Activated CD8-positive, alpha-beta memory T cell treated with anti-CD3 and anti-CD28 coated beads, Interleukin-2, amount 10 ng/mL, durations not matched to agents 7 days and 5 days (primary cell): ENCODE data around the gene NCKAP5. TPM values are rescaled to one million over a fixed set of nuclear protein-coding genes. Genes with fewer than 3 reads are reported as not detected.
"Not testable (repeated sequence)": the region's sequence is repeated elsewhere in the genome, so short reads cannot be mapped to it uniquely, and the experiment has no call there.

Experiments used
- ATAC-seq: fragments of 150-1000 bp; cut with Tn5 transposase; one replicate; pipeline ENCODE4 v1.10.0; 2021; ENCODE audit warnings: moderate library complexity
- CTCF ChIA-PET: fragments of 350-600 bp; sonication (Branson Sonifier 250); formaldehyde crosslinking; loops from one replicate; lab custom pipeline; 2021; ENCODE audit warnings: antibody characterized with exemption; lab: Charles Lee
- DNase-seq: peaks from one replicate; pipeline ENCODE4 v3.0.0-alpha.2; 2020
- H3K27ac Mint-ChIP-seq: one replicate; pipeline ENCODE4 v1.8.0; 2021; ENCODE audit warnings: mild to moderate bottlenecking, mixed read lengths
- H3K27me3 Mint-ChIP-seq: one replicate; pipeline ENCODE4 v1.8.0; 2021; ENCODE audit warnings: mixed read lengths
- H3K36me3 Mint-ChIP-seq: one replicate; pipeline ENCODE4 v1.8.0; 2021; ENCODE audit warnings: mild to moderate bottlenecking, mixed read lengths
- H3K4me1 Mint-ChIP-seq: one replicate; pipeline ENCODE4 v1.8.0; 2021; ENCODE audit warnings: mixed read lengths
- H3K4me3 Mint-ChIP-seq: one replicate; pipeline ENCODE4 v1.8.0; 2021; ENCODE audit warnings: mild to moderate bottlenecking, moderate library complexity, mixed read lengths
- H3K9me3 Mint-ChIP-seq: one replicate; pipeline ENCODE4 v1.8.0; 2022; ENCODE audit warnings: low read depth, mixed read lengths
- total RNA-seq, 2 experiments: library from RNA; stranded (reverse); gene quantifications; one replicate each; pipeline ENCODE4 v1.2.3, GENCODE V29; 2021

Gene NCKAP5
- total RNA-seq, 2 experiments from 2014 or later: not detected

DNA sequence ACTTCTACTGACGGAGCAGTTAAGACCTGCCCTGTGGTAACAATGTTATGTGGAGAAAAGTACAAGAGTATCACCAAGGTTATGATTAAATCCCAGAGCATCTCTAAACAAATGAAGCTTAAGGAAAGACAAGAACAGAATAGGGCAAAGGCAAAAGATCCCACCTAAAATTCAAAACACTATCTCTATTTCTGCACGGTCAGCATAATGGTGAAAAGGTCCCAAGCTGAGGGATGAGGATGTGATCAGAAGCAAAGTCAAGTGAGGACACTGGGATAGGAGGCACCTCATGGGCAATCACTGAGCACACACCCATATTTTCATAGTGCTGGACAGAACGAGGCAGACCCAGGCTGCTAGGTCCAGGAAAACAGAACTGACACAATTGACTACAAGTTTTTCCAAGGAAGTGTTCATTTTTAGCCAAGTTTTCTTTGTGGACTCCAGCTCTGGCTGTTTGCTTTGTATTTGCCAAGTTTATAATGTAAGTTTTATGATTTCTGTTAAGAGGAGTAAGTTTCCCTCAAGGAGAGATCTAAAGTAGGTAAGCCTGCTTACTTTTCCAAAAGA is 77.8 kb downstream of the NCKAP5 start:
- DNase-seq: no peak
- Mint-ChIP-seq H3K27ac (no peak overlapping the region), H3K27me3 (no peaks in the 10 kb centered on the region), H3K36me3 (no peaks in the 10 kb centered on the region), H3K4me3 (no peak overlapping the region), H3K4me1 (no peaks in the 10 kb centered on the region), H3K9me3 (no peaks in the 10 kb centered on the region)
- CTCF ChIA-PET: no interaction called here
- no peak for ATAC-seq

DNA sequence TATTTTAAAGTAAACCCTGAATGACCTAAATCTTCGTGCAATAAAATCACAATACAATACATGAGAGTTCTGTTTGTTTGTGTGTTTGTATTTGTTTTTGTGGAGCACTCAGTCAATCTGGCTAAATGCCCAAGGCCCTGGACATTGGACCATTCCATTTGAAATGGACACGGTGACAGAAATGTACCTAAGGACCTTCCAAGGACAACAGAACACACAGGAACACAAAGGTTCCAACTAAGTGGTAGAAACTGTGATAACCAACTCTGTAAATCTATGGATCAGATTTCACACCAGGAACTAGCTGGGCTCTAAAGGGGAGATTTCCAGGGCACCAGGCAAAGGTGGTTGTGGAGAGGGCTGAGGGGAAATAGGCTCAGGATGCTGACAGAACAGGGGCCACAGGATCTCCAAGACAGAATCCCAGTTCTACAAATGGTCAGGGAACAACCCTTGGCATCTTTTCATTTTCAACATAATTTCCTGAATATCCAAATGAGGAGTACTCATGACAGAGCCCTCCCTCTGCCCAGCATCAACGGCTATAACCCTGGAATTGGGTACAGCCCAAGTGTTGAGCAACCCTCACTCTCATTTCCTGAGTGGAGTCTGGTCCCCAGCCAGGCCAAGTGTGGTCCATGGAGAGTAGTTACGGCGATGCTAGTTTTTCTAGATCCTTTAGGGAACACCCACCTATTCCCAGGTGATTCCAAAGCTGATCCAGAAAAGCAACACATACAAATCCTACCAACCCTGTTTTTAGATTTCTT is 78.4 kb downstream of the NCKAP5 start:
- H3K9me3 Mint-ChIP-seq: no peaks in the 10 kb centered on the region
- H3K4me1 Mint-ChIP-seq: no peaks in the 10 kb centered on the region
- H3K4me3 Mint-ChIP-seq: no peak overlapping the region
- no peak overlapping the region for H3K27ac Mint-ChIP-seq
- DNase-seq: no peak
- H3K36me3 Mint-ChIP-seq: no peaks in the 10 kb centered on the region
- H3K27me3 Mint-ChIP-seq: no peaks in the 10 kb centered on the region
- CTCF ChIA-PET: no interaction called here
- ATAC-seq: no peak

DNA sequence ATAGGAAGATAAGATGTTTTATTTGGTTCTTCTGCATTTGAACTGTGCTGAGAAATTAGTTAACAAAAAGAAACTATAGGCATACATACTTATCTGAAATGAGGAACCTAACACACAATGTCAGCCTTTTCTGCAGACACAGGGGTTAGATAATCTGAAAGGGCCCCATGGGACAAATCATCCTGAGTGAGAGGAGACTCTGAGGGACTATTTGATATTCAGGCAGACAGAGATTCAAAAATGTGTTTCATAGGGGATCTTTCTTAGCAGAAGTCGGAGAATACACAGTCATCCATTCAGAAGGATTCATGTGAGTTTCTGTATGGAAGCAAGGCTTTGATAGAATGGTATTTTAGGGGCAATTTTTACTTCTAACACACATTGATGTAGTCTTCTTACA is 79.1 kb downstream of the NCKAP5 start:
- ATAC-seq (no peak), DNase-seq (no peak)
- Mint-ChIP-seq H3K36me3 (no peaks in the 10 kb centered on the region), H3K9me3 (no peaks in the 10 kb centered on the region), H3K27me3 (no peaks in the 10 kb centered on the region), H3K4me3 (no peak overlapping the region), H3K4me1 (no peaks in the 10 kb centered on the region), H3K27ac (no peak overlapping the region)
- CTCF ChIA-PET: no interaction called here

DNA sequence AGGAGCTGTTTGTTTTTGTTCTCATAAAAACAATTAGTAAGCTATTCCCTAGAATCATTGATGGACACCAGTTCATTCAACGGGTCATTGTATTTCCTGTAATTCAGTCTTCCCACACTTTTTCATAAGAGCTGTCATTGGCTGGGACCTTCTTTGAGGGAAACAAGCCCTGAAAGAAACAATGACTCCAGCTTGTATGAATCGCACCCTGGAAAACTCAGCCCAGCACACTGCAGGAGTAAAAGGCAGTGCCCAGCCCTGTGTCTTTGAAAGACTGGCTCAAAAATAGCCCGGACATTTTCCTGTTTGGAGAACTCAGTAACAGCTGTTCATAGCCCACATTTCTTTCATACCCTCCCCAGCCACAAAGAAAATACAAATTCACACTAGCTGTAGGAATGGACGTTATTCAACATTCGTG is 81.5 kb downstream of the NCKAP5 start:
- DNase-seq (no peak), ATAC-seq (no peak)
- no peaks in the 10 kb centered on the region for H3K36me3 Mint-ChIP-seq
- H3K27ac Mint-ChIP-seq: no peak overlapping the region
- H3K27me3 Mint-ChIP-seq: no peaks in the 10 kb centered on the region
- CTCF ChIA-PET: no interaction called here
- H3K4me3 Mint-ChIP-seq: no peak overlapping the region
- no peaks in the 10 kb centered on the region for H3K4me1 Mint-ChIP-seq
- no peaks in the 10 kb centered on the region for H3K9me3 Mint-ChIP-seq

DNA sequence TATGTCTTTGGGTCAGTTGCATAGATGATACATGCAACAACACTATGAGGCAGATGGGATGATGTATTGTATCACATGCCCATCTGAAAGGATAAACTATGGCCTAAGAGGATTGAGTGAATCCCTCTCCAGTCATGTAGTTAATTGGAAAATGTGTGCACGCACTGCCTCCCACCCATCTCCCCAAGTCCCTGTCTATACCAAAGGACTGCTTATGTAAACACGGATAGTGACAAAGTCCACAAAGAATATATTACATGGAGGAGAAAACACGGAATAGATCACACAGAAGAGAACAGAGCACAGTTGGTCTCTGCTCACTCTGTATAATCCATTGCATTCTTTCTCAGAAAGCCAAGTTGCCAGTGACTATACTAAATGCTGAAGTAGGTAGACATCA is 82.4 kb downstream of the NCKAP5 start:
- no peak overlapping the region for H3K27ac Mint-ChIP-seq
- no peaks in the 10 kb centered on the region for H3K36me3 Mint-ChIP-seq
- H3K4me1 Mint-ChIP-seq: no peaks in the 10 kb centered on the region
- DNase-seq (no peak), ATAC-seq (no peak)
- H3K27me3 Mint-ChIP-seq: no peaks in the 10 kb centered on the region
- no peaks in the 10 kb centered on the region for H3K9me3 Mint-ChIP-seq
- H3K4me3 Mint-ChIP-seq: no peak overlapping the region
- CTCF ChIA-PET: no interaction called here

DNA sequence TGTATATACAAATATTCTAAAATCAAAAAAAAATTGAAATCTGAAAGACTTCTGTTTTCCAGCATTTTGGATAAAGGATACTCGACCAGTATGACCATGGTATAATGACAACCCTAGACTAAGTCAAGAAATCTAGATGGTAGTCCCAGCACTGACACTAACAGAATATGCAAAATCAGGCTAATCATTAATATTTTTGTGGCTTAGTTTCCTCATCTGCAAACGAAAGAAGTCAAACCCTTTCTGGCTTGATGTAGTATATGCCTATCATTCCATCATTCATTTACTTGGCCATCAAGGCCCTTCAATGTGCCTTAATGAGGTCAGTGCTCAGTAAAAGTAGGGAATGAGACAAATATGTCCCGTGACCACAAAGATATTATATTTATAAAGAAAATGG is 83.5 kb downstream of the NCKAP5 start:
- no peaks in the 10 kb centered on the region for H3K36me3 Mint-ChIP-seq
- H3K9me3 Mint-ChIP-seq: no peaks in the 10 kb centered on the region
- no peak overlapping the region for H3K4me3 Mint-ChIP-seq
- CTCF ChIA-PET: no interaction called here
- H3K4me1 Mint-ChIP-seq: no peaks in the 10 kb centered on the region
- H3K27ac Mint-ChIP-seq: no peak overlapping the region
- DNase-seq (no peak), ATAC-seq (no peak)
- no peaks in the 10 kb centered on the region for H3K27me3 Mint-ChIP-seq

DNA sequence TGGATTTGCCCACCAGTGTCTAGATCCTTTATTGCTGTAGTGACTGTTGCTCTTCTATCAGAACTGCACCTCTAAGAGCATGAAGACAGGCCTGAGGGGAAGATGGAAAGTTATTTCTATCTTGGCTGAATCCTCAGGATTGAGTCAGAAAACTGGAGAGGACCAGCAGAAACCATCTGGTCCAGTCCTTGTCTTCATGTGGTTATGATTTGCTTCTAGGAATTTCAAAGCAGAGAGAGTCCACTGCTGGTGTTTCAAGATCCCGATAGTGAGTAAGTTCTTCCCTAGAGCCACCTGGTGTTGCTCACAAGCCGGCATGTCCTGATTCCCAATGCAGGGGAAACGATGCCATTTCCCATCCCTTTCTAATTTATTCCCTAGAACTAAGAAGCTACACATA is 84.2 kb downstream of the NCKAP5 start:
- no peak for ATAC-seq
- Mint-ChIP-seq H3K27ac (no peak overlapping the region), H3K27me3 (no peaks in the 10 kb centered on the region), H3K4me3 (no peak overlapping the region), H3K36me3 (no peaks in the 10 kb centered on the region), H3K4me1 (no peaks in the 10 kb centered on the region), H3K9me3 (no peaks in the 10 kb centered on the region)
- no peak for DNase-seq
- CTCF ChIA-PET: no interaction called here

DNA sequence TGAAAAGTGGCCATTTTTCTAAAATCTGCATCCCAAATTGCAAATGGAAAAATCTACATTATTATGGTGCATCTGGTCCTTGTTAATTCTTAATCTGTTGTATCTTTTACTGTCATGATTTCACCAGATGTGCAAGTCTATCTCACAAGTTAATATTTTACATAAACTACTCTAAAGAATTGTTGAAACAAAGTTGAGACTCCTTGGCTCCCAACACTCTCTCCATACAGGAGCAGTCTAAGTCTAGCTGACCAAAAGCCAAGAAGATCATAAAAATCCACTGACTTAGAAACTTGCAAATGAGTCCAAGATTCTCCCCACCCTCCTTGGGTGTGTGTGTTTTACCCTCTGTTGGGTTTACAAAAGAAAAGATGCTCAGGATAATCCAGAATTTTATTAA is 85.1 kb downstream of the NCKAP5 start:
- no peaks in the 10 kb centered on the region for H3K4me1 Mint-ChIP-seq
- no peaks in the 10 kb centered on the region for H3K36me3 Mint-ChIP-seq
- no peaks in the 10 kb centered on the region for H3K9me3 Mint-ChIP-seq
- ATAC-seq (no peak), DNase-seq (no peak)
- no peak overlapping the region for H3K27ac Mint-ChIP-seq
- CTCF ChIA-PET: no interaction called here
- H3K4me3 Mint-ChIP-seq: no peak overlapping the region
- no peaks in the 10 kb centered on the region for H3K27me3 Mint-ChIP-seq

DNA sequence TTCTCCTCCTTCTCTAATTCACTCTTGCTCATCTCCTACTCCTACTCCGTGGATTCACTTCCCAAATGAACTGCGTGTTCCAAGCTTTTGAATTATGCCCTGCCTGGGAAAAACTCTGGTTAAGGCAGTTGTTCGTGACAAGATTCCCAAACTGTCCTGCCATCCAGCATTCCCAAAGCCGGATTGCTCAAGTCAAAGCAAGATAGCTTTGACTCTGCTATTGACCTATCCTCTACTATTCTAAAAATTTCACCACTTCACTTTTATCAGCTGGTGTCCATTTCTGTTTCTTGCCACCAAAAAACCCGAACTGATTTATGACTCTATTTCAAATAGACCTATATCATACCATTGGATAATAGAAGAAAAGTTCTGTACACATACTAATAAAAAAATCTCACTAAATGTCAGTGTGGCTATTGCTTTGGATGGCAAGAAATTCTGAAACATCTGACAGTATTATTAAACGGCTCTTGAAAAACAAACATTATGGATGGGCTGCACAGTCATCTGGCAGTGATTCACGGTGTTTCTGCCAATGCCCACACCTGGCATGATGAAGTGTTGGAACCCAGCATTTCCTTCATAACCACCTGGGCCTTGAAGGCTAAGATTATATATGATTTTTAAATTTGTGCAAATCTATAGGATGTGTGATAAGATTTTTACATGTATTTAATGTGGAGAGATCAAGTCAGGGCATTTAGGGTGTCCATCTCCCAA is 87.4 kb downstream of the NCKAP5 start:
- no peaks in the 10 kb centered on the region for H3K9me3 Mint-ChIP-seq

DNA sequence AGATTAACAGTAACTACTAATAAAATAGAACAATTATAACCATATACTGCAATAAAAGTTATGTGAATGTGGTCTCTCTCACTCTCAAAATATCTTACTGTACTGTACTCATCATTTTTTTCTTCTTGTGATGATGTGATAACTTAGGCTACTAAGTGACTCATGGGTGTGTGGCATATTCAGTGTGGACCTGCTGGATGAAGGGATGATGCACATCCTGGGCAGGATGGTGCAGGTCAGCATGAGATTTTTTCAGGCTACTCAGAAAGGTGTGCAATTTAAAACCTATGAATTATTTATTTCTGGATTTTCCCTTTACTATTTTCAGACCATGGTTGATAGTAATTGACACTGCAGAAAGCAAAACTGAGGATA is 90.7 kb downstream of the NCKAP5 start:
- H3K36me3 Mint-ChIP-seq: no peaks in the 10 kb centered on the region
- no peaks in the 10 kb centered on the region for H3K4me1 Mint-ChIP-seq
- DNase-seq (no peak), ATAC-seq (no peak)
- H3K27me3 Mint-ChIP-seq: no peaks in the 10 kb centered on the region
- no peaks in the 10 kb centered on the region for H3K9me3 Mint-ChIP-seq
- H3K27ac Mint-ChIP-seq: no peak overlapping the region
- H3K4me3 Mint-ChIP-seq: no peak overlapping the region
- CTCF ChIA-PET: no interaction called here

More for the DNA sequence above, 87.4 kb downstream of the NCKAP5 start:
- no peak for ATAC-seq
- CTCF ChIA-PET: no interaction called here
- no peaks in the 10 kb centered on the region for H3K36me3 Mint-ChIP-seq
- H3K27ac Mint-ChIP-seq: no peak overlapping the region
- H3K4me3 Mint-ChIP-seq: no peak overlapping the region
- H3K27me3 Mint-ChIP-seq: no peaks in the 10 kb centered on the region
- no peak for DNase-seq
- H3K4me1 Mint-ChIP-seq: no peaks in the 10 kb centered on the region

DNA sequence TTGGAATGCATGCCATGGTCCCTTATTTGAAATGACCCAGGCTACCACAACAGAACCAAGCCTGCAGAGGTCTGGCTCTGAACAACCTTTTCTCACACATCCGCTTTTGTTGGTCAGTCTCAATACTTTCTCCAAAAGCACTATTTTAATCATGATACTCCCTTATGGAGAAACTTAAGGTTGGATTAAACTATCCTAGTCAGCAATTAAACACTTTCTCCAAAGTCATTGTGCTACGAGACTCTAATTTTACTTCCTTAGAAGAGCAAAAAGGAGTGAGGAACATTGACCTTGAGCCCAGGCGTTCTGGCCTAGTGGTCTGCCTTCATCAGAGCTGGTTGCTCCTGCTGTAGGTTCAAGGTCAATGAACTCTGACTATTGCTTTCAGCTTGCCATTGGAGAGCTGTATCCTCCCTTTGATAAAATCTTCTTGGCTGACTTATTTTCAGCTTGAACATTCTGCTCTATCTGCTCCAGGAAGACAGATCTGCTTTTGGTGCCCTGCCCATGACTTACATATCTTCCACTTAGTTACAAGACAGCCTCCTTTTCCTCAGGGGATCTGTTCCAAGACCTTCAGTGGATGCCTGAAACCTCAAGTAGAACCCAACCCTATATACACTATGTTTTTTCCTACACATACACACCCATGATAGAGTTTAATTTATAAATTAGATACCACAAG is 91.2 kb downstream of the NCKAP5 start:
- H3K9me3 Mint-ChIP-seq: no peaks in the 10 kb centered on the region
- no peak overlapping the region for H3K27ac Mint-ChIP-seq
- H3K27me3 Mint-ChIP-seq: no peaks in the 10 kb centered on the region
- DNase-seq: no peak
- no peaks in the 10 kb centered on the region for H3K4me1 Mint-ChIP-seq
- ATAC-seq: no peak
- no peak overlapping the region for H3K4me3 Mint-ChIP-seq
- H3K36me3 Mint-ChIP-seq: no peaks in the 10 kb centered on the region
- CTCF ChIA-PET: no interaction called here

DNA sequence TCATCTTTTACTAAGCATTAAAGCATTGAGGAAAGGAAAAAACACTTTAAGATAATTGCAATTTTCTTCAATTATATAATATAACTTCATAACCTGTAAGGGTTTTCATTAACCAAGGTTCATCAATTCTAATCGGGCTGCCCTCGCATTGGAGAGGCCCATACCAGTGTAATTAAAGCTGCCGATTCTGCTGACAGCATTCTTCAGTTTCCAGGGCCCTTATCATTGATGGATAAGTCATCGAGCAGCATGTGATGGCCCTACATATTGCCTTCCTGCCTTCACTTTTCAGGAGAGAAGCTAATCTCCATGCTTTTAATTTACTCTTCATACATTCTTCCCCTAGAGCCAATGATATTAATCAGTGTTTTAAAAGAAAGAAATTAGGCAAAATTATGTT is 92.0 kb downstream of the NCKAP5 start:
- H3K27me3 Mint-ChIP-seq: no peaks in the 10 kb centered on the region
- no peaks in the 10 kb centered on the region for H3K9me3 Mint-ChIP-seq
- H3K4me1 Mint-ChIP-seq: no peaks in the 10 kb centered on the region
- CTCF ChIA-PET: no interaction called here
- DNase-seq (no peak), ATAC-seq (no peak)
- H3K4me3 Mint-ChIP-seq: no peak overlapping the region
- no peak overlapping the region for H3K27ac Mint-ChIP-seq
- H3K36me3 Mint-ChIP-seq: no peaks in the 10 kb centered on the region

DNA sequence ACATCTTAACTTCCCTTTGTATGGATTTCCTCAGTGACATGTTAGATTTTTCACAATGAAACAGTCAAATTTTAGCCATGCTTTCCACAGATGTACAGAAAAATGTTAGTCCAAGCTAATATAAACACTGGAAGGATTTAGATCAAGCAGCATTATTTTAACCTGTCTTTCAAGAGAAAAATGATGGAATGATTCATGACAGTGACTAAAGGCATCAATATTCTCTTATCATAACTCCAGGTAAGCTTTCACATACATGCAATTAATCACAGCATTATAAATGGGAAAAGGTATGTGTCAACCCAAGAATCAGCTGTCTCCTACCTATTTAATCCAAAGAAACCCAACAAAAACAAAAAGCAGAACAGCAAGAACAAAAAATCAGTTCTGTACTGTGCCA is 92.7 kb downstream of the NCKAP5 start:
- Mint-ChIP-seq H3K36me3 (no peaks in the 10 kb centered on the region), H3K4me1 (no peaks in the 10 kb centered on the region), H3K27me3 (no peaks in the 10 kb centered on the region), H3K27ac (no peak overlapping the region), H3K4me3 (no peak overlapping the region), H3K9me3 (no peaks in the 10 kb centered on the region)
- CTCF ChIA-PET: no interaction called here
- DNase-seq (no peak), ATAC-seq (no peak)

DNA sequence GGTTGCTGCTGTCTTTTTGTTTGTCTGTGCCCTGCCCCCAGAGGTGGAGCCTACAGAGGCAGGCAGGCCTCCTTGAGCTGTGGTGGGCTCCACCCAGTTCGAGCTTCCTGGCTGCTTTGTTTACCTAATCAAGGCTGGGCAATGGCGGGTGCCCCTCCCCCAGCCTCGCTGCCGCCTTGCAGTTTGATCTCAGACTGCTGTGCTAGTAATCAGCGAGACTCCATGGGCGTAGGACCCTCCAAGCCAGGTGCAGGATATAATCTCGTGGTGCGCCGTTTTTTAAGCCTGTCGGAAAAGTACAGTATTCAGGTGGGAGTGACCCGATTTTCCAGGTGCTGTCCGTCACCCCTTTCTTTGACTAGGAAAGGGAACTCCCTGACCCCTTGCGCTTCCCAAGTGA is 97.8 kb downstream of the NCKAP5 start:
- H3K9me3 Mint-ChIP-seq, ATAC-seq, H3K27ac Mint-ChIP-seq, H3K4me3 Mint-ChIP-seq, H3K36me3 Mint-ChIP-seq, CTCF ChIA-PET, H3K4me1 Mint-ChIP-seq, H3K27me3 Mint-ChIP-seq, DNase-seq: not testable (repeated sequence)
